A549 (cell line): ENCODE measurements around the gene MEIS1. TPM values are rescaled to one million over a fixed set of nuclear protein-coding genes. Genes with fewer than 3 reads are reported as not detected.

Source experiments
- ATAC-seq, 2 experiments: fragments of 200-7000 bp in 1 of 2; fragments of >200 bp in 1 of 2; cut with Nextera tagmentation in 1 of 2; cut with Tn5 transposase in 1 of 2; 3 replicates each; pipeline versions ENCODE4 v1.8.0 to v1.9.1; 2018 to 2020; ENCODE audit warnings: mild to moderate bottlenecking in 1 of 2, moderate library complexity in 1 of 2
- CTCF ChIA-PET: fragments of 300-600 bp; sonication (Branson Sonifier 250); formaldehyde crosslinking; extraction: SDS; loops from one replicate; lab custom pipeline; 2021; ENCODE audit warnings: antibody characterized with exemption, inconsistent platforms; lab: Yijun Ruan, JAX
- POLR2A ChIA-PET: fragments of 350-600 bp; formaldehyde crosslinking; extraction: SDS; loops from one replicate; lab custom pipeline; 2021; ENCODE audit warnings: antibody characterized with exemption, inconsistent platforms; lab: Yijun Ruan, JAX
- DNase-seq, 2 experiments: peaks; one replicate each; pipeline versions ENCODE4 v3.0.0 to v3.0.0-alpha.2; 2011 to 2016; ENCODE audit warnings: low read depth in 1 of 2, low spot score in 1 of 2
- FAIRE-seq: peaks from 2 replicates; lab custom pipeline; 2011; peaks lifted over from hg19 to GRCh38; lab: Jason Lieb, UNC
- H3K27ac ChIP-seq, 2 experiments: fragments of >200 bp; sonication (Bioruptor Twin); formaldehyde crosslinking; 3 replicates each; pipeline ENCODE4 v1.5.1; 2016 to 2017
- H3K4me1 ChIP-seq: fragments of >200 bp; sonication (Bioruptor Twin); formaldehyde crosslinking; 3 replicates; pipeline ENCODE4 v1.6.1; 2016
- H3K4me2 ChIP-seq: fragments of >200 bp; sonication (Bioruptor Twin); formaldehyde crosslinking; 3 replicates; pipeline ENCODE4 v1.6.1; 2016
- H3K4me3 ChIP-seq: fragments of >200 bp; sonication (Bioruptor Twin); formaldehyde crosslinking; 3 replicates; pipeline ENCODE4 v1.5.1; 2016
- H3K9me3 ChIP-seq: fragments of >200 bp; sonication (Bioruptor Twin); formaldehyde crosslinking; 3 replicates; pipeline ENCODE4 v1.6.1; 2016
- CHD2 ChIP-seq: fragments of 150-350 bp; IDR thresholded peaks from 2 replicates; pipeline ENCODE4 v1.6.1; 2014; ENCODE audit warnings: low read length; ENCODE audit not compliant: partially characterized antibody
- CTCF ChIP-seq: fragments of >200 bp; sonication (Bioruptor Twin); formaldehyde crosslinking; IDR thresholded peaks from 3 replicates; pipeline ENCODE4 v1.5.1; 2016
- E2F6 ChIP-seq: IDR thresholded peaks from 2 replicates; pipeline ENCODE4 v1.6.1; 2012; ENCODE audit warnings: low read depth, borderline replicate concordance
- EP300 ChIP-seq, 2 experiments: fragments of >200 bp; sonication (Bioruptor Twin); formaldehyde crosslinking; IDR thresholded peaks; 2 replicates in 1 of 2; 3 replicates in 1 of 2; pipeline ENCODE4 v1.6.1; 2016 to 2017
- JUN ChIP-seq, 2 experiments: fragments of >200 bp; sonication (Bioruptor Twin); formaldehyde crosslinking; IDR thresholded peaks; 2 replicates in 1 of 2; 3 replicates in 1 of 2; pipeline ENCODE4 v1.6.1; 2016 to 2017
- JUNB ChIP-seq: fragments of >200 bp; sonication (Bioruptor Twin); formaldehyde crosslinking; IDR thresholded peaks from 2 replicates; pipeline ENCODE4 v1.6.1; 2016
- MYC ChIP-seq: IDR thresholded peaks from 2 replicates; pipeline ENCODE4 v1.6.1; 2012; ENCODE audit warnings: mild to moderate bottlenecking, inconsistent platforms, low read length, improper control_type of control experiment, borderline replicate concordance
- NPAS2 ChIP-seq: fragments of 250-450 bp; sonication (Bioruptor Pico); IDR thresholded peaks from 2 replicates; pipeline ENCODE4 v1.8.0; 2022; ENCODE audit warnings: mild to moderate bottlenecking, moderate library complexity, borderline replicate concordance
- NR3C1 ChIP-seq: fragments of >200 bp; sonication (Bioruptor Twin); formaldehyde crosslinking; IDR thresholded peaks from 3 replicates; pipeline ENCODE4 v1.6.1; 2017
- PHF8 ChIP-seq: fragments of 200-600 bp; sonication (generic); IDR thresholded peaks from 2 replicates; pipeline ENCODE4 v1.6.1; 2016; ENCODE audit warnings: low read depth, mild to moderate bottlenecking, antibody characterized with exemption, moderate library complexity, borderline replicate concordance
- POLR2AphosphoS2 ChIP-seq: conservative IDR thresholded peaks from 2 replicates; pipeline ENCODE4 v1.6.1; 2012; ENCODE audit warnings: low read length, improper control_type of control experiment, inconsistent platforms
- RAD21 ChIP-seq, 2 experiments: fragments of >200 bp in 1 of 2; sonication (Bioruptor Twin) in 1 of 2; formaldehyde crosslinking in 1 of 2; IDR thresholded peaks in 1 of 2; conservative IDR thresholded peaks in 1 of 2; 2 replicates in 1 of 2; 3 replicates in 1 of 2; pipeline ENCODE4 v1.6.1; 2012 to 2018; ENCODE audit warnings: inconsistent platforms in 1 of 2
- RNF2 ChIP-seq: fragments of 200-600 bp; sonication (generic); IDR thresholded peaks from 2 replicates; pipeline ENCODE4 v1.6.1; 2016; ENCODE audit warnings: low read depth, mild to moderate bottlenecking, antibody characterized with exemption, moderate library complexity, borderline replicate concordance
- TFCP2L1 ChIP-seq: fragments of 250-450 bp; sonication (Bioruptor Pico); IDR thresholded peaks from 2 replicates; pipeline ENCODE4 v1.5.0; 2021; ENCODE audit warnings: mild to moderate bottlenecking
- ZC3H11A ChIP-seq: fragments of 450-650 bp; IDR thresholded peaks from 2 replicates; pipeline ENCODE4 v1.6.1; 2014; ENCODE audit warnings: antibody characterized with exemption, mild to moderate bottlenecking
- ZFP36 ChIP-seq: fragments of 450-650 bp; IDR thresholded peaks from 2 replicates; pipeline ENCODE4 v1.6.1; 2014; ENCODE audit warnings: borderline replicate concordance; ENCODE audit not compliant: partially characterized antibody
- ZNF302 ChIP-seq: fragments of 250-450 bp; sonication (Bioruptor Pico); IDR thresholded peaks from 2 replicates; pipeline ENCODE4 v1.9.0; 2021; ENCODE audit warnings: inconsistent platforms, mild to moderate bottlenecking, moderate library complexity
- WGBS: methylation state at CpG from one replicate; pipeline ENCODE4 v1.1.6; 2017; ENCODE audit errors: missing lambda C conversion rate; 5-methylcytosine and 5-hydroxymethylcytosine counted together
- polyA plus RNA-seq, 4 experiments: library from polyadenylated mRNA; depleted of rRNA in 3 of 4; stranded (reverse); fragments of >200 nt; fragmentation: RNase III in 1 of 4; extraction: RNeasy Plus Mini Kit Qiagen cat#74134 plus additional on column Dnase treatment in 1 of 4; gene quantifications; 2 replicates in 3 of 4; 3 replicates in 1 of 4; pipeline ENCODE4 v1.2.3, GENCODE V29; 2011 to 2017
- TF ChIP-seq, protein P1 (sequence below): fragments of 450-650 bp; IDR thresholded peaks from 2 replicates; pipeline ENCODE4 v1.6.1; 2014; ENCODE audit warnings: antibody characterized with exemption
- TF ChIP-seq, protein P2 (sequence below): fragments of 200-600 bp; sonication (generic); IDR thresholded peaks from 2 replicates; pipeline ENCODE4 v1.6.1; 2016; ENCODE audit warnings: antibody characterized with exemption, mild to moderate bottlenecking, moderate library complexity
- TF ChIP-seq, protein P3 (sequence below): IDR thresholded peaks from 2 replicates; pipeline ENCODE4 v1.6.1; 2012

The MEIS1 gene
- polyA plus RNA-seq, 2 of the 4 experiments (the other 2 are of a cell fraction) = 1.9 to 4.2 TPM

- Histone ChIP-seq H3K4me3 (no peak overlapping the region), H3K9me3 (no peaks in the 10 kb centered on the region), H3K4me2 (no peak overlapping the region), H3K4me1 (no peaks in the 10 kb centered on the region; the same call in 2 of the 3 replicates), H3K27ac (no peak overlapping the region)
- FAIRE-seq (no peak), ATAC-seq (no peak), DNase-seq (no peak)
- 55% methylated on average over 3 of the region's 3 CpGs for WGBS
- ChIA-PET POLR2A (no interaction called here), CTCF (no interaction called here)
- TF ChIP-seq E2F6 (no peak), ZC3H11A (no peak), JUNB (no peak), MYC (no peak), NPAS2 (CRISPR knock-in tag) (no peak), CHD2 (no peak), RAD21 (conservative IDR thresholded peaks at IDR 0.05 in 1 of 2, IDR thresholded peaks at IDR 0.05 in 1 of 2) (no peak), PHF8 (no peak), RNF2 (no peak), POLR2AphosphoS2 (no peak), TFCP2L1 (no peak), EP300 (IDR thresholded peaks at IDR 0.05) (no peak), JUN (IDR thresholded peaks at IDR 0.05) (no peak), ZFP36 (no peak), CTCF (no peak), NR3C1 (no peak), ZNF302 (CRISPR knock-in tag) (no peak)
- TF ChIP-seq, protein P1, sequence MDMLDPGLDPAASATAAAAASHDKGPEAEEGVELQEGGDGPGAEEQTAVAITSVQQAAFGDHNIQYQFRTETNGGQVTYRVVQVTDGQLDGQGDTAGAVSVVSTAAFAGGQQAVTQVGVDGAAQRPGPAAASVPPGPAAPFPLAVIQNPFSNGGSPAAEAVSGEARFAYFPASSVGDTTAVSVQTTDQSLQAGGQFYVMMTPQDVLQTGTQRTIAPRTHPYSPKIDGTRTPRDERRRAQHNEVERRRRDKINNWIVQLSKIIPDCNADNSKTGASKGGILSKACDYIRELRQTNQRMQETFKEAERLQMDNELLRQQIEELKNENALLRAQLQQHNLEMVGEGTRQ = no peak
- TF ChIP-seq, protein P2, sequence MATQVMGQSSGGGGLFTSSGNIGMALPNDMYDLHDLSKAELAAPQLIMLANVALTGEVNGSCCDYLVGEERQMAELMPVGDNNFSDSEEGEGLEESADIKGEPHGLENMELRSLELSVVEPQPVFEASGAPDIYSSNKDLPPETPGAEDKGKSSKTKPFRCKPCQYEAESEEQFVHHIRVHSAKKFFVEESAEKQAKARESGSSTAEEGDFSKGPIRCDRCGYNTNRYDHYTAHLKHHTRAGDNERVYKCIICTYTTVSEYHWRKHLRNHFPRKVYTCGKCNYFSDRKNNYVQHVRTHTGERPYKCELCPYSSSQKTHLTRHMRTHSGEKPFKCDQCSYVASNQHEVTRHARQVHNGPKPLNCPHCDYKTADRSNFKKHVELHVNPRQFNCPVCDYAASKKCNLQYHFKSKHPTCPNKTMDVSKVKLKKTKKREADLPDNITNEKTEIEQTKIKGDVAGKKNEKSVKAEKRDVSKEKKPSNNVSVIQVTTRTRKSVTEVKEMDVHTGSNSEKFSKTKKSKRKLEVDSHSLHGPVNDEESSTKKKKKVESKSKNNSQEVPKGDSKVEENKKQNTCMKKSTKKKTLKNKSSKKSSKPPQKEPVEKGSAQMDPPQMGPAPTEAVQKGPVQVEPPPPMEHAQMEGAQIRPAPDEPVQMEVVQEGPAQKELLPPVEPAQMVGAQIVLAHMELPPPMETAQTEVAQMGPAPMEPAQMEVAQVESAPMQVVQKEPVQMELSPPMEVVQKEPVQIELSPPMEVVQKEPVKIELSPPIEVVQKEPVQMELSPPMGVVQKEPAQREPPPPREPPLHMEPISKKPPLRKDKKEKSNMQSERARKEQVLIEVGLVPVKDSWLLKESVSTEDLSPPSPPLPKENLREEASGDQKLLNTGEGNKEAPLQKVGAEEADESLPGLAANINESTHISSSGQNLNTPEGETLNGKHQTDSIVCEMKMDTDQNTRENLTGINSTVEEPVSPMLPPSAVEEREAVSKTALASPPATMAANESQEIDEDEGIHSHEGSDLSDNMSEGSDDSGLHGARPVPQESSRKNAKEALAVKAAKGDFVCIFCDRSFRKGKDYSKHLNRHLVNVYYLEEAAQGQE = no peak
- TF ChIP-seq, protein P3, sequence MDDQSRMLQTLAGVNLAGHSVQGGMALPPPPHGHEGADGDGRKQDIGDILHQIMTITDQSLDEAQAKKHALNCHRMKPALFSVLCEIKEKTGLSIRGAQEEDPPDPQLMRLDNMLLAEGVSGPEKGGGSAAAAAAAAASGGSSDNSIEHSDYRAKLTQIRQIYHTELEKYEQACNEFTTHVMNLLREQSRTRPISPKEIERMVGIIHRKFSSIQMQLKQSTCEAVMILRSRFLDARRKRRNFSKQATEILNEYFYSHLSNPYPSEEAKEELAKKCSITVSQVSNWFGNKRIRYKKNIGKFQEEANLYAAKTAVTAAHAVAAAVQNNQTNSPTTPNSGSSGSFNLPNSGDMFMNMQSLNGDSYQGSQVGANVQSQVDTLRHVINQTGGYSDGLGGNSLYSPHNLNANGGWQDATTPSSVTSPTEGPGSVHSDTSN = no peak
Measured at GRCh38 chr2:66548422-66548821, 113.5 kb downstream of the MEIS1 start.
